Adrenal gland (tissue), 5 donors: Measurements from ENCODE around the gene BARD1.

ENCODE experiments used
- CTCF ChIP-seq, 6 experiments: fragments of 450-650 bp in 4 of 6; fragments of 200-600 bp in 2 of 6; sonication (generic) in 1 of 6; IDR thresholded peaks; 1 replicate in 5 of 6; 2 replicates in 1 of 6; pipeline versions ENCODE4 v1.5.1 to v1.8.0; 2016 to 2021; ENCODE audit warnings: antibody characterized with exemption in 6 of 6, mild to moderate bottlenecking in 2 of 6, moderate library complexity in 1 of 6
- POLR2A ChIP-seq, 2 donors: fragments of 450-650 bp; IDR thresholded peaks; one replicate each; pipeline ENCODE4 v1.6.1; 2017; ENCODE audit warnings: antibody characterized with exemption in 2 of 2, mild to moderate bottlenecking in 2 of 2, moderate library complexity in 1 of 2
- donor health status: DM: no; HTN: no; CAD: no.

- TF ChIP-seq CTCF (IDR thresholded peaks at IDR 0.05), result no peak
- no peak for TF ChIP-seq POLR2A (IDR thresholded peaks at IDR 0.05)
Measured at GRCh38 chr2:214695789-214696188, 113.7 kb downstream of the BARD1 start.
